HG02943 (cell line): ENCODE results near the gene SOX18.
"Not testable (repeated sequence)": the region's sequence is repeated elsewhere in the genome, so short reads cannot be mapped to it uniquely, and the experiment has no call there.

Experiments
- ATAC-seq: cut with Tn5 transposase; IDR thresholded peaks from one replicate; pipeline ENCODE4 v1.9.1; 2021; ENCODE audit warnings: mild to moderate bottlenecking, low read depth, moderate library complexity; ENCODE audit not compliant: unreplicated experiment

The SOX18 gene

DNA sequence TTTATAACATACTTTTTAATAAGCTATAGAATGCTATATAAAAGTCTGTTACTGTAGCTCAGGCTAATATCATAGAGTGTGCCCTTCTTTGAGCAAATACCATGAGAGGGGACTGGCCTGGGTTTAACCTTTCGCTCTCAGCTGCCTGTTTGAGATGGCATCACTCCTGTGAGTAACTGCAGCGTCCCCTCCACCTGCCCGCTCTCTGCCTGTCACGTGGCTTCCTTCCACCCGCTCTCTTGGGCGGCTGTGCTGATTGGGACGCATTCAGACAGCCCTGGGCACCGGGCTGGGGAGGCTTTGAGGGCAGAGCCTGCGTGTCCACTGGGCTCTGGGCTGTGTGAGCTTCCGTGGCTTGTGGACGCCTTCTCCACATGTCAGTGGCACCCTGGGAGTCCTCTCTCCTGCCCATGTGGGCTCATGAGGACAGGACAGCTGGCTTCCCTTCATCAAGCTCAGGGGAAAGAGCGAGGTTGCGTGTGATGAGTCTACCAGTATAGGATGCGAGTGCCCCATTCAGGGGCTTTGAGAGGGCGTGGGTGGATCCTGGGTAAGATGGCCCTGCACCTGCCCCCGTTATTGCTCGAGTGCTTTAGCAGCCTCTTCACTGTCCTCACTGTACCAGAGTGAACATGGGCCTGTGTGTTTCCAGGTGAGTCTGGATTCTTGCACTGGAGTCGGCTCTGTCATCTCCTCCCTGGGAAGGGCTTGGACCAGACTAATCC is 24.2 kb downstream of the SOX18 start:
- ATAC-seq, result no peak

DNA sequence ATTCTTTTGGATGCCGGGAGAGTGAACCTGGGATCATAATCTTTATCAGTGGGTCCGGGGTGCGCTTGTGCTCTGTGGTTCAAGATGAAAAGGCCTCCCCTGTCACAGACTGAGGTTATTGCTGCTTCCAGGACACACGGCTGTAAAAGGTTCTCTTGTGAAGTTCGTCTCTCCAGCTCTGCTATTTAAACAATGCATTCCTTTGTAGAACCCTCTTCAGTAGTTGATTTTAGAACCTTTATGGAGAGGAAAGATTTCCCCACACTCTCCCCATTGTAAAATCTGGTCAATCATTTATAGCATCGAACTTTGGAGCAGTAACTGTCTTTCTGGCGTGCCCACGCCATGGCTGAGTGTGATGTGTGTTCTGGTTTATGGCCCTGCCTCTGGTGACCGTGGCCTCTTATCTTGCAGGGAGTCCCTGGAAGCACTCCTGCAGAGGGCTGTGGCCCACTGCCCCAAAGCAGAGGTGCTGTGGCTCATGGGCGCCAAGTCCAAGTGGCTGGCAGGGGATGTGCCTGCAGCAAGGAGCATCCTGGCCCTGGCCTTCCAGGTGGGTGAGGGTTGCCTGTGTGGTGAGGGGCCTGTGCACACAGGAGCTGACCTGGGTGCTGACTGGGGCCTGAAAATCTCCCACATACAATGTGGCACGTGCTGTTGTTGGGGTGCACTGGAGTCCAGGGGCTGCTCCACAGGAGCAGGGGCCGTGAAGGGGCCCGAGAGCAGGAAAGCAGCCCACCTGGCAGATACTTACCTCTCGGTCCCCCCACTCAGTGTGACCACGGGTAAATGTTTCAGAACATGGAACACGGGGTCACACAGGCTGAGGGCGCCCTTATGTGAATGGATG is 25.1 kb downstream of the SOX18 start:
- ATAC-seq, result no peak

DNA sequence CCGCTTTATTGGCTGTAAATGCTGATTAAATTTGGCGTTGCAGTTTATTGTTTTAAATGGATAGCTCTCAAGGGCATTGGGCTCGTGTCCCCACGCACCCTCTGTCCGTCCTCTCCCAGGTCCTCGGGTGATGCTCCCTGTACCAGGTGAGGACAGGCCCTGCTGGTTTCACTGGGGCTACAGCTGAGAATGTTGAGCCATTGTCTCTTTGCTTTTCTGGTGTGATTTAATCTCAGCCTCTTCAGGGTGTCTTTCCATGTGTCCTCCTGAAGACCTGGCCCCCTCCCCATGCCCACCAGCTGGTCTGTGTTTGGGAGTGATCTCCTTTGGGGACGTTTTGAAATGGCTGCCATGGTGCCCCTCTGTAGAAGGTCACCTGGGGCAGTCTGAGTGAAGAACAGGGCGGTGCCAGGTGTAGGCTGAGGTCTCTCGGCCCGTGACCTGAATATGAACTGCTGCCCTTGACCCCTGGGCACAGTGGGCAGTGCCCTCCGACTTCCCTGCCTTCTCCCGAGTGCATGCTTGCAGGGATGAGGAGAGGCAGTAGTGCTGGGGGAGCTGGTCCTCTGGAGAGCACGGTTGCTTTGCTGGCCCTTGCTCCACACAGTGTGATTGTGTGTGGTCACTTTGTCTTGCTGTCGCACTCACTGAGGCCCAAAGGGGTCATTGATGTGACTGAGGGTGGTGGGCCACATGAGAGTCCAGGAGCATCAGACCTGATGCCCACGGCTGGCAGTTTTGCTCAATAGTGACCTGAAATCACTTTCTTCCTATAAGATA is 25.9 kb downstream of the SOX18 start:
- ATAC-seq, result no peak

DNA sequence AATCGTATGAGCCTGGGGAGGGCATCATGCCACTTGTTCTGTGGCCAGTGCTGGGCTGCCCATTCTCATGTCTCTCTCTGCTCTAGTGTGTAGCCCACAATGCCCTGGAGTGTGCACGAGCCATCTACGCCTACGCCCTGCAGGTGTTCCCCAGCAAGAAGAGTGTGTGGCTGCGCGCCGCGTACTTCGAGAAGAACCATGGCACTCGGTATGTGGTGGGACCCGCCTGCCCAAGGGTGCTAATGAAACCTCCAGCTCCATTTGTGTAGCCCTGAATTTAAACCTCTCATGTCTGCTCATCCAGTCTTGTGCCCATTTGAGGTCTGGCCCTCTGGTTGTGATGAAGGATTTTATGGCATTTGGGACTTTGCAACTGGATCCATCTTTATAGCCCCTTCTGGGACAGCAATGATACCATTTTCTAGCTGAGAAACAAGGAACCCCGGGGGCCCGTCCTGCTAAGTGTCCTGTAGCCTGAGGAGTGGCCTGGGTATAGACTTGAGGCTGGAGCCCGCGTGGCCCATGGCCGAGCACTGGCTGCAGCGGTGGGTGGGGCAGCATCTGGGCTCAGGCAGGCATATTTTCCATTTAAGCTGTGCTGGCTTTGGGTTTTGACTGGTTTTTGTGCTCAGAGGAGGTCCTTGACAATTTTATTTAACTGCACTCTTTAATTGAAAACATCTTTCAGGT is 26.6 kb downstream of the SOX18 start:
- ATAC-seq, result no peak

DNA sequence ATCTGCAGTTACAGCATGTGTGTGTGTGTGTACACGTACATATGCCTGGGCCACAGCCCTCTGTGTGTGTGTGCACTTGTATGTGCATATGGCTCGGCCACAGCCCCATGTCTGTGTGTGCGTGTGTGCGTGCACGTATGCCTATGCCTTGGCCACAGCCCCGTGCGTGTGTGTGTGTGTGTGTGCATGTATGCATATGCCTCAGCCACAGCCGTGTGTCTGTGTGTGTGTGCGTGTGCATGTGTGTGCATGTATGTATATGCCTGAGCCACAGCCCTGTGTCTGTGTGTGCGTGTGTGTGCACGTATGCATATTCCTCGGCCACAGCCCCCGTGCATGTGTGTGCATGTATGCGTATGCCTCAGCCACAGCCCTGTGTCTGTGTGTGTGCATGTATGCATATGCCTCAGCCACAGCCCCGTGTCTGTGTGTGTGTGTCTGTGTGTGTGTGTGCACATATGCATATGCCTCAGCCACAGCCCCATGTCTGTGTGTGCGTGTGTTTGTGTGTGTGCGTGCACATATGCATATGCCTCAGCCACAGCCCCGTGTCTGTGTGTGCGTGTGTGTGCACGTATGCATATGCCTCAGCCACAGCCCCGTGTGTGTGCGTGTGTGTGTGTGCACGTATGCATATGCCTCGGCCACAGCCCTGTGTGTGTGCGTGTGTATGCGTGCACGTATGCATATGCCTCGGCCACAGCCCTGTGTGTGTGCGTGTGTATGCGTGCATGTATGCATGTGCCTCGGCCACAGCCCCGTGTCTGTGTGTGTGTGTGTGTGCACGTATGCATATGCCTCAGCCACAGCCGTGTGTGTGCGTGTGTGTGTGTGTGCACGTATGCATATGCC is 28.1 kb downstream of the SOX18 start:
- ATAC-seq, result no peak

DNA sequence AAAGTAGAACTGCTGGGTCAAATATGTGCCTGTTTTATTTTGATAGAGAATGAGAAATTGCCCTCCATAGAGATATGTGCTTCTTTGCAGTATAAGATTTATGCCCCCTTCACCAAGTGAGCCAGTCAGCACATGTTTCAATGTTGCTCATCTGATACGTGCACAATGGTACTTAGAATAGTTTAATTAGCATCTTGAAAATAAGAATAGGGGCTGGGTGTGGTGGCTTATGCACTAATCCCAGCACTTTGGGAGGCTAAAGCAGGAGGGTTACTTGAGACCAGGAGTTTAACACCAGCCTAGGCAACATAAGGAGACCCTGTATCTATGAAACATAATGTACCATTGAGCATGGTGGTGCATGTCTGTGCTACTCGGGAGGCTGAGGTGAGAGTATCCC is 33.8 kb downstream of the SOX18 start:
- no peak for ATAC-seq

DNA sequence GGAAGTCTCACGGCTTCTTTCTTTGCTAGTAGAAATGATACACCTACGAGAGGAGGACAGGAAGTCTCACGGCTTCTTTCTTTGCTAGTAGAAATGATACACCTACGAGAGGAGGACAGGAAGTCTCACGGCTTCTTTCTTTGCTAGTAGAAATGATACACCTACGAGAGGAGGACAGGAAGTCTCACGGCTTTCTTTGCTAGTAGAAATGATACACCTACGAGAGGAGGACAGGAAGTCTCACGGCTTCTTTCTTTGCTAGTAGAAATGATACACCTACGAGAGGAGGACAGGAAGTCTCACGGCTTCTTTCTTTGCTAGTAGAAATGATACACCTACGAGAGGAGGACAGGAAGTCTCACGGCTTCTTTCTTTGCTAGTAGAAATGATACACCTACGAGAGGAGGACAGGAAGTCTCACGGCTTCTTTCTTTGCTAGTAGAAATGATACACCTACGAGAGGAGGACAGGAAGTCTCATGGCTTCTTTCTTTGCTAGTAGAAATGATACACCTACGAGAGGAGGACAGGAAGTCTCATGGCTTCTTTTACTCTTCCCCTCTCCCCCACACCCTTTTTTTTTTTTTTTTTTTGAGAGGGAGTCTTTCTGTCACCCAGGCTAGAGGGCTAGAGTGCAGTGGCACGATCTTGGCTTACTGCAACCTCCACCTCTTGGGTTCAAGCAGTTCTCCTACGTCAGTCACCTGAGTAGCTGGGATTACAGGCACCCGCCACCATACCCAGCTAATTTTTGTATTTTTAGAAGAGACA is 36.9 kb downstream of the SOX18 start:
- ATAC-seq, result not testable (repeated sequence)

DNA sequence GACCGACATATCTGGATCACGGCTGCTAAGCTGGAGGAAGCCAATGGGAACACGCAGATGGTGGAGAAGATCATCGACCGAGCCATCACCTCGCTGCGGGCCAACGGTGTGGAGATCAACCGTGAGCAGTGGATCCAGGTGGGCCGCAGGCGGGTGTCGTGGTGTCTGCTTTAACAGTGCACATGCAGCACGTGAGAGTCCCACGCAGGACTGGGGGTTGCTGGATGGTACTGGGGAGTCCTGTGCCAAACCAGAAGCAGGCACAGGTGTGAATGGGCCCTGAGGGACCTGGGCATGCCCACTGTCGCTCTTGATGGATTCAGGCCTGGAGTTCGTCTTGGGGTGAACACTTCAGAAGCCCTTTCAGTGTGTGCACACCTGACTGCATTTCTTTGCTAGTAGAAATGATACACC is 38.1 kb downstream of the SOX18 start:
- no peak for ATAC-seq

DNA sequence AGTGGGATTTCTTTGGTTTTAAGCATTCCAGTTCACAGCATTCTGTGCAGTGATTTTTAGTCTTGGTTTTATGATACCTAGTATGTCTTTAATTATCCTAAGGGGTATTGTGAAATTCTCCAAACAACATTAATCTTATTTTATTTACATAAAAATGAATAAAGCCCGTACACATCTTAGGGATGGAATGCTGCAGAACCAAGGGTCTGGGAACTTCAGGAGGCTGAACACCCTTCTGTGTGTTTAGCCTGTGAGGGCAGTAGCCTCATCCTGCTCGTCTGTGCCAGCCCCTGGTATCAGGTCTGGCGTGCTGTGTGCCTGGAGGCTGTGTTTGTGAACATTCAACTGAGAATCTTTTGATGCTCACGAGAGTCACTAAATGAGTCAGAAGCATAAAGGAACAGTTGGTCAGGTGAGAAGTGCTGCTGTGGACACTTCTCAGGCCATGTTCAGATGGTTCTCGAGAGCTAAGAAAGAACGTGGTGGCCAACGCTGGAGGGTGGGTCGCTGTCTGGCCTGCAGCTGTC is 38.7 kb downstream of the SOX18 start:
- no peak for ATAC-seq

DNA sequence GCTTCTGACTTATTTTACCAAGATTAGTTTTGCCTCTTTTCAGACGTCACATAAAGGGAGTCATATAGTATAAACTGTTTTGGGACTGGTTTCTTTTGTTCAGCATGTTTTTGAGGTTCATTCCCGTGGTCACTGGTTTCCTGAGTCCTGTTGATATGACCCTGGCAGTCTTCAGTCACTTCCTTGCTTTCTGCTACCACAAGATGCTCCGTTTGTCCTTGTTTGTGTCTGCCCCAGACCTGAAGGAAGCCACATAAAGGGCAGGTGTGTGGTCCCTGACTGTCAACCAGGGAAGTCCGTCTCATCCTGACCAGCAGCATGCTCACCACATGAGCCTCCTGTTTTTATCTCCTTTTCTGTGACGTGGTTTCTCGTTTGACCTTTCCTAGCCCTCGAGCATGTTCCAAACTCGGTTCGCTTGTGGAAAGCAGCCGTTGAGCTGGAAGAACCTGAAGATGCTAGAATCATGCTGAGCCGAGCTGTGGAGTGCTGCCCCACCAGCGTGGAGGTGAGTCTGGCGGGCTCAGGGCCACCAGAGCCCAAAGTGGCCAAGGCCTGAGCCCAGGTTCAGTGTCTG is 39.5 kb downstream of the SOX18 start:
- ATAC-seq, result no peak

DNA sequence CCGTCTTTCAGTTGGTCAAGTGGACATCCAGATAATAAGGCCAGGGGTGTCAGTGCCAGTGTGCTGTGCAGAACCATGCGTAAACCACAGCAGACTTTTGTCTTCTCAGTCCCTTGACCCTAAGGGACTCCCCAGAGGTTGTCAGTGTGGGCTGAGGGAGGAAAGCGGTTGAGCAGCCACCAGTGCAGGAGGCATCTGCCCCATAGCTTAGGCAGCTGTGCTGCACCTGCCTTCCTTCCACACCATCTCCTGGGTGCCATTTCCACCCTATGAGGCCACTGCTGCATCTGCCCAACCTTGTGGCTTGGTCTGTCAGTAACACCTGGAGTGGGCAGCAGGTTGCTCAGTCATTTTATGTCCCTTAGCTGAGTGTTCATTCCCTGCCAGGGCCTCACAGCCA is 42.5 kb downstream of the SOX18 start:
- ATAC-seq, result no peak

DNA sequence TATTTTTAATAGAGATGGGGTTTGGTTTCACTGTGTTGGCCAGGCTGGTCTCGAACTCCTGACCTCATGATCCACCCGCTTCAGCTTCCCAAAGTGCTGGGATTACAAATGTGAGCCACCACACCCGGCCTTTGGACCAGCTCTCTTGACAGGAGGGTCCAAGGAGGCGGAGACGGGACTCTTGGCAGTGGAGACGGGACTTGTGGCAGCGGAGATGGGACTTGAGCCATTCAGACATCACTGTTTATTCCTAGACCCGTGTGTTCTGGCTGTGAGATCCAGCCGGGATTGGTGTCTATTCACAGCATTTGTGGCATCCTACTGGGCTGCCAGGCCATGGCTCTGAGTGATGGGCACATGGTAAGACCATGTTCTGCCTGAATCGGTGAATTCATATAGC is 42.9 kb downstream of the SOX18 start:
- ATAC-seq, result no peak

DNA sequence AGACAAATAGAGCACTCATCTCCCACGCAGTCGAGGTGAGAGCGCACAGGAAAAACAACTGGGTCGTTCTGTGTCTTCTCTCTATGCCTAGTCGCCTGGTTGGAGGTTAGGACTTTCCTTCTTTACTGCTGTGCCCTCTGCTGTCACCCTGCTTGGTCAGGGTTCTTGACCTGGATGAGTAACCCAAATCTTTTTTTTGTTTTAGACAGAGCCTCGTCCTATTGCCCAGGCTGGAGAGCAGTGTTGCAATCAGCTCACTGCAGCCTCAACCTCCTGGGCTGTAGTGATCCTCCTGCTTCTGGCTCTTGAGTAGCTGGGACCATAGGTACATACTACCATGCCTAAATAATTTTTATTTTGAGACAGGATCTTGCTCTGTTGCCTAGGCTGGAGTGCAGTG is 44.0 kb downstream of the SOX18 start:
- ATAC-seq, result no peak

DNA sequence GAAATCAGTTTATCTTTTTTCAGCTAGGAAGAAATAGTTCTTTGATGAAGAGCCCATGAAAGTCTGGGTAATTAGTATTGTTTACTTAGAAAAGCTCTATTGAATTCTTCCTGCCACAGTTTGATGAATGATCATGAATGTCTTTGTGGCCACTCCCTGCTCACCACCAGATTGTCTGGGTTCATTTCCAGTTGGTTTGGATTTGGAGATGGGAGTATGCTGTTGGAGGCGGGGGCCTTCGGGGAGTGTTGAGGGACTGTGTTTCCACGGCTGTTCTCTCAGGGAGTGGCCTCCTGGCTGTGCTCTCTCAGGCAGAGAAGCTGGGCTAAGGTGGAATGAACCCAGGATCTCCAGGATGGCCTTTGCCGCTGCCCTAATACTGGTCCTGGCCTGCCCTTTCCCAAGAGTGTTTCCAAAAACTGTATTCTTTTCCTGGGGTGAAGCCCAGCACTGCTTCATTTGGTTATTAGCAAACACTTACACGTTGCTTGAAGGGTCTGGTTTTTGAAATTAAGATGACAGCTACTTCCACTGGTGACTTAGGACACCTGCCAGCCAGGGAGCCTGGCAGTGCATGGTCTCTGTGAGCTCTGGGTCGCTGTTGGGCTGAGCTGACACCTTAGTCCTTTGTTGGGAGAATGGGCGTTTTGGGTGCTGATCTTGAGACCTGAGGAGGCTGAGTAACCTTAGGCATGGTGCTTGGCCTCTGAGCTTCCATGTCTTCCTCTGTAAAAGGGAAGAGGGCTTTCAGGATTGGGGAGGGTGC is 45.3 kb downstream of the SOX18 start:
- ATAC-seq, result no peak

DNA sequence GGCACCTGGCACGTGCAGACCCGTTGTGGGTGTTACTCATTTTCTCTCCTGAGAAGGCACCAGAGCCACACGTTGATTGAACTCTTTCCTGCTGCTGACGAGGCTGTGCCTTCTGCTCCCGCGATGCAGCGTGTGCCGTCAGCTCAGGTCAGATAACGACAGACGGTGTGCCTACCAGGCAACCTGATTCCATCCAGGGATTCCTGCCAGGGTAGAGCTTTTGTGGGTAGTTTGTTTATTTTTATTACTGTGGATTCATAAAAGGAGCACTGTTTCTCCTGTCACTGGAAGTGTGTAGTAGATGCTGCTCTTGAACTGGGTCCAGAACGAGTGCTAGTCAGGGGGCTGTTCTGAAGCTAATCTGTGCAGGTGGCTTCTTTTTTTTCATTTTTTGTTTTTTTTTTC is 47.8 kb downstream of the SOX18 start:
- ATAC-seq, result no peak

DNA sequence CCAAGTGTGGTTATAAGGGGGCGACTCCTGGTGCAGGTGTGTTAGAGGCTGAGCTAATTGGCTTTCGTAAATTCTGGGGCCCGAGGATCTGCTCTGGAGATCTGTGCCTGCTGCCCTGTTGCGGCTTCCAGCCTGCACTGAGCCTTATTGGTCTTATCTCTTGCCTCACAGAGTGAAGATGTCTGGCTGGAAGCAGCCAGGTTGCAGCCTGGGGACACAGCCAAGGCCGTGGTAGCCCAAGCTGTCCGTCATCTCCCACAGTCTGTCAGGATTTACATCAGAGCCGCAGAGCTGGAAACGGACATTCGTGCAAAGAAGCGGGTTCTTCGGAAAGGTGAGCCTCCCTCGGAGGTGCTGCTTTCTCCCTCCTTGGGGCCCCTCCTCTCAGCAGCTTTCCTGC is 48.5 kb downstream of the SOX18 start:
- no peak for ATAC-seq
